Neural cell (in vitro differentiated cells): ENCODE results near the gene PDILT. TPM values are rescaled to one million over a fixed set of nuclear protein-coding genes. Genes with fewer than 3 reads are reported as not detected.
"Not testable (repeated sequence)": the region's sequence is repeated elsewhere in the genome, so short reads cannot be mapped to it uniquely, and the experiment has no call there.

Source experiments
- H2AFZ ChIP-seq: fragments of 200-600, 300-800 bp; sonication (generic), shearing (Covaris generic); 2 replicates; pipeline ENCODE4 v1.6.0; 2014; ENCODE audit warnings: low read depth, mild to moderate bottlenecking, antibody characterized with exemption, low read length, moderate library complexity
- H3F3A ChIP-seq: fragments of 200-600 bp; shearing (Covaris generic); 2 replicates; pipeline ENCODE4 v1.6.1; 2016; ENCODE audit warnings: mild to moderate bottlenecking, moderate library complexity, mixed read lengths, antibody characterized with exemption, low read length; ENCODE audit not compliant: insufficient read depth, poor library complexity, severe bottlenecking
- H3K27ac ChIP-seq: fragments of 200-600, 300-800 bp; sonication (generic), shearing (Covaris generic); 2 replicates; pipeline ENCODE4 v1.5.1; 2014; ENCODE audit warnings: mild to moderate bottlenecking, low read length, moderate library complexity
- H3K27me3 ChIP-seq: fragments of 300-800, 200-600 bp; sonication (generic), shearing (Covaris generic); 2 replicates; pipeline ENCODE4 v1.6.0; 2014; ENCODE audit warnings: mild to moderate bottlenecking, low read depth, low read length, moderate library complexity; ENCODE audit not compliant: insufficient read depth
- H3K36me3 ChIP-seq: fragments of 300-800, 200-600 bp; sonication (generic), shearing (Covaris generic); 2 replicates; pipeline ENCODE4 v1.5.1; 2014; ENCODE audit warnings: mild to moderate bottlenecking, antibody characterized with exemption, low read length, moderate library complexity; ENCODE audit not compliant: insufficient read depth
- H3K4me2 ChIP-seq: fragments of 300-800, 200-600 bp; sonication (generic), shearing (Covaris generic); 2 replicates; pipeline ENCODE4 v1.6.0; 2014; ENCODE audit warnings: mild to moderate bottlenecking, low read length
- H3K4me3 ChIP-seq: fragments of 300-800, 200-600 bp; sonication (generic), shearing (Covaris generic); 2 replicates; pipeline ENCODE4 v1.5.1; 2014; ENCODE audit warnings: mild to moderate bottlenecking, low read length, moderate library complexity
- H3K79me2 ChIP-seq: fragments of 200-600 bp; shearing (Covaris generic); replicated peaks from 2 replicates; pipeline ENCODE4 v1.6.0; 2014; ENCODE audit warnings: mild to moderate bottlenecking, low read length, moderate library complexity; ENCODE audit not compliant: insufficient read depth
- H3K9ac ChIP-seq: fragments of 300-800, 200-600 bp; sonication (generic), shearing (Covaris generic); 2 replicates; pipeline ENCODE4 v1.6.1; 2016; ENCODE audit warnings: mild to moderate bottlenecking, low read length, mixed read lengths
- H3K9me2 ChIP-seq: fragments of 200-600 bp; shearing (Covaris generic); 2 replicates; pipeline ENCODE4 v1.6.1; 2016; ENCODE audit warnings: mild to moderate bottlenecking, low read length, mixed read lengths; ENCODE audit not compliant: insufficient read depth
- H3K9me3 ChIP-seq: fragments of 200-600, 300-800 bp; sonication (generic), shearing (Covaris generic); 2 replicates; pipeline ENCODE4 v1.6.1; 2016; ENCODE audit warnings: mild to moderate bottlenecking, mixed run types, low read length, moderate library complexity, mixed read lengths
- H4K20me1 ChIP-seq: fragments of 200-600 bp; shearing (Covaris generic); 2 replicates; pipeline ENCODE4 v1.6.1; 2016; ENCODE audit warnings: mild to moderate bottlenecking, mixed run types; ENCODE audit not compliant: insufficient read depth
- EP300 ChIP-seq: fragments of 450-650 bp; conservative IDR thresholded peaks from 2 replicates; pipeline ENCODE4 v1.6.1; 2014; ENCODE audit warnings: antibody characterized with exemption, mild to moderate bottlenecking, moderate library complexity; ENCODE audit not compliant: poor library complexity, severe bottlenecking
- EZH2 ChIP-seq: fragments of 200-600, 300-800 bp; shearing (Covaris generic), sonication (generic); IDR thresholded peaks from 2 replicates; pipeline ENCODE4 v1.6.1; 2014; ENCODE audit warnings: antibody characterized with exemption, low read length, borderline replicate concordance, mild to moderate bottlenecking; ENCODE audit not compliant: insufficient read depth, poor library complexity, severe bottlenecking
- MXI1 ChIP-seq: fragments of 450-650 bp; conservative IDR thresholded peaks from 2 replicates; pipeline ENCODE4 v1.6.1; 2014; ENCODE audit warnings: antibody characterized with exemption, mild to moderate bottlenecking; ENCODE audit not compliant: poor library complexity, severe bottlenecking
- POLR2AphosphoS5 ChIP-seq: IDR thresholded peaks from 2 replicates; pipeline ENCODE4 v1.6.1; 2012
- RAD21 ChIP-seq: fragments of 450-650 bp; conservative IDR thresholded peaks from 2 replicates; pipeline ENCODE4 v1.6.1; 2014; ENCODE audit warnings: antibody characterized with exemption, mild to moderate bottlenecking, moderate library complexity
- TAF1 ChIP-seq: IDR thresholded peaks from 2 replicates; pipeline ENCODE4 v1.6.1; 2012; ENCODE audit warnings: low read depth
- polyA plus RNA-seq: library from polyadenylated mRNA; depleted of rRNA; stranded (reverse); fragments of >200 nt; gene quantifications from 2 replicates; pipeline ENCODE4 v1.2.3, GENCODE V29; 2014
- TF ChIP-seq, protein P1 (sequence below): fragments of 450-650 bp; IDR thresholded peaks from 2 replicates; pipeline ENCODE4 v1.5.1; 2014; ENCODE audit warnings: antibody characterized with exemption, mild to moderate bottlenecking, moderate library complexity; ENCODE audit not compliant: poor library complexity, severe bottlenecking
- TF ChIP-seq, protein P2 (sequence below): IDR thresholded peaks from 2 replicates; pipeline ENCODE4 v1.6.1; 2012; ENCODE audit warnings: borderline replicate concordance

The PDILT gene
- polyA plus RNA-seq, 1 donor from 2014 or later: not detected

DNA sequence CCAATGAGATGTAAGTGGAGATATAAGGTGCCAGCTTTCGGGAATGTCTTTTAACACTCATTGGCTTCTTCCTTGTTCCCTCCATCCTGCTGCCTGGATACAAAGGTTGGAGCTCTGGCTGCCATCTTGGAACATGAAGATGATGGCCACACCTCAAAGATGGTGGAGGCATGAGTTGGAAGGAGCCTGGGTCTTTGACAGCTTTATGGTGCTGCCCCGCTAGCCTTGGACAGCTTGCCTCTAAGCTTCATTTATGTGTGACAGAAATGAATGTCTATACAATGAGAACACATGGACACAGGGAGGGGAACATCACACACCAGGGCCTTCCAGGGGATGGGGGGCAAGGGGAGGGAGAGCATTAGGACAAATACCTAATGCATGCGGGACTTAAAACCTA, 90.8 kb downstream of the PDILT start:
- no peaks in the 10 kb centered on the region for H4K20me1 ChIP-seq
- H3K9me3 ChIP-seq: no peaks in the 10 kb centered on the region
- no peaks in the 10 kb centered on the region for H3K36me3 ChIP-seq
- no peak overlapping the region for H2AFZ ChIP-seq
- no peaks in the 10 kb centered on the region for H3K79me2 ChIP-seq
- H3K9me2 ChIP-seq: no peaks in the 10 kb centered on the region
- H3K9ac ChIP-seq: no peak overlapping the region
- H3F3A ChIP-seq: no peaks in the 10 kb centered on the region
- H3K4me2 ChIP-seq: no peak overlapping the region
- no peak overlapping the region for H3K27ac ChIP-seq
- H3K27me3 ChIP-seq: no peaks in the 10 kb centered on the region
- TF ChIP-seq RAD21 (no peak), EP300 (no peak), EZH2 (no peak)
- H3K4me3 ChIP-seq: no peak overlapping the region

DNA sequence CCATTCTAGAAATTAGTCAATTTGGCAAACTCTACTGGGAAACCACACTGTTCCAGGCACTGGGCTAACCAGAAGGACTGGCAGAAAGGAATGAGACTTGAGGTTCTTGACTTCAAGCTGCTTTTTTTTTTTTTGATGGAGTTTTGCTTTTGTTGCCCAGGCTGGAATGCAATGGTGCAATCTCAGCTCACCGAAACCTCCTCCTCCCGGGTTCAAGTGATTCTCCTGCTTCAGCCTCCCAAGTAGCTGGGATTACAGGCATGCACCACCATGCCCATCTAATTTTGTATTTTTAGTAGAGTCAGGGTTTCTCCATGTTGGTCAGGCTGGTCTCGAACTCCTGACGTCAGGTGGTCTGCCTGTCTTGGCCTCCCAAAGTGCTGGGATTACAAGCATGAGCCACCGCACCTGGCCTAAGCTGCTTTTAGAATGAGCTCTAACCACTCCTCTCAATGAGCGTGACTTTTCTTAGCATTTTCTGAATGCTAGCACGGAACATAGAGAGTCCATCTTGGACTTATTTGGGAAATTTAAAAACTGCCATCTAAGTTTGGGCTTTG, 91.9 kb downstream of the PDILT start:
- H3K79me2 ChIP-seq, H4K20me1 ChIP-seq, H3F3A ChIP-seq, H3K9ac ChIP-seq, H2AFZ ChIP-seq, H3K27ac ChIP-seq, H3K4me2 ChIP-seq, H3K9me3 ChIP-seq, H3K4me3 ChIP-seq, H3K27me3 ChIP-seq, H3K36me3 ChIP-seq, H3K9me2 ChIP-seq: not testable (repeated sequence)

DNA sequence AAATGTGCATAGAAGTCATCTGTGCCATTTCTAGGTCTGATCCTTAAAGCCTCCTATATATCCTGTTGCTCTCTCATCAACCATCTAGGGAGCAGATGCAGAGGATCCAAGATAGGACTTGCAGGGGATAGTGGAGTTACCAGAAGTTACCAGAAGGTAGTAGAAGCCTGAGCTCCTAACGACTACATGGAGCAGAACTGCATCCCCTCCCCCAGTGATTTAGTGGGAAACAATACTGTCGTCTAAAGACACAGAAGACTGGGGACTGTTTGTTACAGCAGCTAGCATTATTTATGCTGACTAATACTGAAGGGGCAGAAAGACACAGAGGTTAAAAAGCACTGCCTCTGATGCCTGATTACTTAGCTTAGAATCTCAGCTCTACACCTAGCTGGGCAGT, 93.0 kb downstream of the PDILT start:
- Histone ChIP-seq H3F3A (no peaks in the 10 kb centered on the region), H3K4me3 (no peak overlapping the region), H3K27ac (no peak overlapping the region)

More for the DNA sequence above, 93.0 kb downstream of the PDILT start:
- Histone ChIP-seq H4K20me1 (no peaks in the 10 kb centered on the region), H3K9me3 (no peaks in the 10 kb centered on the region), H2AFZ (no peak overlapping the region), H3K9ac (no peak overlapping the region), H3K79me2 (no peaks in the 10 kb centered on the region), H3K9me2 (no peaks in the 10 kb centered on the region), H3K4me2 (no peak overlapping the region), H3K36me3 (no peaks in the 10 kb centered on the region), H3K27me3 (no peaks in the 10 kb centered on the region)
- TF ChIP-seq, protein P1, sequence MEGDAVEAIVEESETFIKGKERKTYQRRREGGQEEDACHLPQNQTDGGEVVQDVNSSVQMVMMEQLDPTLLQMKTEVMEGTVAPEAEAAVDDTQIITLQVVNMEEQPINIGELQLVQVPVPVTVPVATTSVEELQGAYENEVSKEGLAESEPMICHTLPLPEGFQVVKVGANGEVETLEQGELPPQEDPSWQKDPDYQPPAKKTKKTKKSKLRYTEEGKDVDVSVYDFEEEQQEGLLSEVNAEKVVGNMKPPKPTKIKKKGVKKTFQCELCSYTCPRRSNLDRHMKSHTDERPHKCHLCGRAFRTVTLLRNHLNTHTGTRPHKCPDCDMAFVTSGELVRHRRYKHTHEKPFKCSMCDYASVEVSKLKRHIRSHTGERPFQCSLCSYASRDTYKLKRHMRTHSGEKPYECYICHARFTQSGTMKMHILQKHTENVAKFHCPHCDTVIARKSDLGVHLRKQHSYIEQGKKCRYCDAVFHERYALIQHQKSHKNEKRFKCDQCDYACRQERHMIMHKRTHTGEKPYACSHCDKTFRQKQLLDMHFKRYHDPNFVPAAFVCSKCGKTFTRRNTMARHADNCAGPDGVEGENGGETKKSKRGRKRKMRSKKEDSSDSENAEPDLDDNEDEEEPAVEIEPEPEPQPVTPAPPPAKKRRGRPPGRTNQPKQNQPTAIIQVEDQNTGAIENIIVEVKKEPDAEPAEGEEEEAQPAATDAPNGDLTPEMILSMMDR: no peak
- TF ChIP-seq RAD21 (no peak), EP300 (no peak), TAF1 (no peak), MXI1 (no peak), POLR2AphosphoS5 (no peak)
- TF ChIP-seq, protein P2, sequence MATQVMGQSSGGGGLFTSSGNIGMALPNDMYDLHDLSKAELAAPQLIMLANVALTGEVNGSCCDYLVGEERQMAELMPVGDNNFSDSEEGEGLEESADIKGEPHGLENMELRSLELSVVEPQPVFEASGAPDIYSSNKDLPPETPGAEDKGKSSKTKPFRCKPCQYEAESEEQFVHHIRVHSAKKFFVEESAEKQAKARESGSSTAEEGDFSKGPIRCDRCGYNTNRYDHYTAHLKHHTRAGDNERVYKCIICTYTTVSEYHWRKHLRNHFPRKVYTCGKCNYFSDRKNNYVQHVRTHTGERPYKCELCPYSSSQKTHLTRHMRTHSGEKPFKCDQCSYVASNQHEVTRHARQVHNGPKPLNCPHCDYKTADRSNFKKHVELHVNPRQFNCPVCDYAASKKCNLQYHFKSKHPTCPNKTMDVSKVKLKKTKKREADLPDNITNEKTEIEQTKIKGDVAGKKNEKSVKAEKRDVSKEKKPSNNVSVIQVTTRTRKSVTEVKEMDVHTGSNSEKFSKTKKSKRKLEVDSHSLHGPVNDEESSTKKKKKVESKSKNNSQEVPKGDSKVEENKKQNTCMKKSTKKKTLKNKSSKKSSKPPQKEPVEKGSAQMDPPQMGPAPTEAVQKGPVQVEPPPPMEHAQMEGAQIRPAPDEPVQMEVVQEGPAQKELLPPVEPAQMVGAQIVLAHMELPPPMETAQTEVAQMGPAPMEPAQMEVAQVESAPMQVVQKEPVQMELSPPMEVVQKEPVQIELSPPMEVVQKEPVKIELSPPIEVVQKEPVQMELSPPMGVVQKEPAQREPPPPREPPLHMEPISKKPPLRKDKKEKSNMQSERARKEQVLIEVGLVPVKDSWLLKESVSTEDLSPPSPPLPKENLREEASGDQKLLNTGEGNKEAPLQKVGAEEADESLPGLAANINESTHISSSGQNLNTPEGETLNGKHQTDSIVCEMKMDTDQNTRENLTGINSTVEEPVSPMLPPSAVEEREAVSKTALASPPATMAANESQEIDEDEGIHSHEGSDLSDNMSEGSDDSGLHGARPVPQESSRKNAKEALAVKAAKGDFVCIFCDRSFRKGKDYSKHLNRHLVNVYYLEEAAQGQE: no peak
